Measurements from ENCODE around the gene SDK2. TPM values are rescaled to one million over a fixed set of nuclear protein-coding genes. Genes with fewer than 3 reads are reported as not detected.

The SDK2 gene
- total RNA-seq, 2 donors from 2014 or later, result 1.4 to 1.7 TPM

DNA sequence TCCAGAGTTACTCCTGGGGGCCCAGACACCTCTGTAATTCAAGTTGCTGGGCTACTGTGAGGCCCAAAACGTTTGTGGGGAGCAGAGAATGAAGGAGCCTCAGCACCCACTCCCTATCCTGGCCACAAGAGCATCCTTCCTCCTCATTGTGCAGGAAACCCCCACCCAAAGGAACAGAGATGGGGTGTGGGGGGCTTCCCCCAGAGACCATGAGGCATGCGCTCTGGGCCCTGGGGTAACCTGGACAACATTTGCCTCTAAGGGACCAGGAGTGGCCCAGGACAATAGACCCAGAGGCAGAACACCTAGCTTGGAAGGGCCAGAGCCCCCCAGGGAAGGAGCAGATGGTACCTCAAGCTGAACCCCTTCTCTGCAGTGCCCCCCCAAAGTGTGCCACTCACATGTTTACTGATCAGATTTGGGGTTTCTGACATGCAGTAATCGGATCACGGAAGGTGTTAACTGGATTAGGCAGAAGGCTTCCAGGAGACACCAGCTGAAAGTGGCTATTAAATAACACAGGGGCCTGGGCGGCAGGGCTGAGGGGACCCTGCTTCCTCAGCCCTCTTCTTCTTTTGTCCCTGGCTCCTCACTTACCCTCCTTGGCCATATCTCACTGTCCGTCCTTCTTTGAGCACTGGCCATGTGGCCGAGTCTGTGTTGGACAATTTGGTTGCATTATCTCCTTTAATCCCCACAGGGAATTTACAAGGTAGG is 50.8 kb downstream of the SDK2 start:
- no peak for DNase-seq (ENCODE audit: low spot score)
- intact Hi-C loops (cut with DNase I), result no loop called here

GRCh38 chr17:73592501-73592961 is 51.7 kb downstream of the SDK2 start:
- DNase-seq (ENCODE audit: low spot score), result no peak
- intact Hi-C loops (cut with DNase I), result no loop called here

DNA sequence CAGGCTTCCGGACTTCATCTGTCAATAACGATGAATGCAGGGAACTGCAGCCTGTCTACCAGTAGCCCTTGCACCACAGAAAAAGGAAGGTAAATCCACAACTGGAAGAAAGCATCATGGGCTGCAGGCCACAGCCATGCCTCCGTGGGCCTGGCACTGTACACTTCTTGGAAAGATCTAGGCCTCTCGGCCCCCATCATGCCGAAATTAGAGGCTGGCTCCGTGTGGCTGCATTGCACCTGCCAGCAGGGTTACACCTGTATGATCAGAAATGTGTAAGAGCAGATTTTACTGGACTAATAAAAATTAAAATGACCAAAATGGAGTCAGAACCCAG is 52.2 kb downstream of the SDK2 start:
- no peak for DNase-seq (ENCODE audit: low spot score)
- intact Hi-C loops (cut with DNase I), result no loop called here

- intact Hi-C loops (cut with DNase I), result no loop called here
- DNase-seq (ENCODE audit: low spot score), result no peak
These were observed 52.8 kb downstream of the SDK2 start for GRCh38 chr17:73591296-73592078.

DNA sequence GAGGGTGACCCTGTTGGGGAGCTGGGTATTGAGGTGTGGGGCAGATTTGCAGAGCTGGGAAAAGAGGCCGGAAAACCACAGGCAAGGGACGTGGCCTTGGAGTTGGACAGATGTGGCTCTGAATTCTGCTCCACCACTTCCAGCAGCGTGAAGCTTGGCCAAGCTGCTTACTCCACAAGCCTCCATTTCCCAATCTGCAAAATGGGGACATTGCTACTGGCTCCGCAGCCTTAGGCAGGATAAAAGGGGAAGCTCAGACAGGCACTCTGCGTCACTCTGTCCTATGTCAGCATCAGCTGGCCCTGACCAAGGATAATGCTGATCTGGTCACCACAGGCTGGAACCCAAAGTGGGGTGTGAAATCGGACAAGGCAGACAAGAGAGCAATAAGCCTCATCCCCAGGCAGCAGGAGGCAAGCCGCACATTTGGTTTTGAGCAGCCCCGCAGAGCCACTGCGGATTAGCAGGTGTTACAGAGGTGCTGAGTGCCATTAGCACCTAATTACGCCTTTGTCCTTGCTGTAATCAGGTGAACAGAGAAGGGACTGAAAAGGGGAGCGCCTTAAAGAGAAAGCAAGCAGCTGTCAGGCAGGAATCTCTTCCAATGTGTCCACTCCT is 54.8 kb downstream of the SDK2 start:
- DNase-seq (ENCODE audit: low spot score), result no peak
- intact Hi-C loops (cut with DNase I), result no loop called here

DNA sequence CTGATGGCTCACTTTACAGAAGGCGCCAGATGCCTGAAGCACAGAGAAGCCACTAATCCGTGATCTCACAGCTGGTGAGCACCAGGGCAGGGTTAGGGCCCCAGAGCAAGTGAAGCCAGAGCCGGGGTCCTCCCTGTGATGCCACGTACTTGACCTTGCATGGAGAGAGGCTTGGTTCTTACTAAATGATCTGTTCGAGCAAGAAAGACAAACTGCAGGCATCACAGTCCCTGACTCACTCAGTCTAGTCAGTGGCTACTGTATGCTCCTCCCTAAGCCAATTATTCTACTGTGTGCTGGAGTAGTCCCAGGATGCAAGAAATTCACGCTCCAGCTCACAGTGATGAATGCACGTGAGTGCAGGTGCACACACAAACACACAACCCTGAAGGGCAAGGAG is 55.4 kb downstream of the SDK2 start:
- no peak for DNase-seq (ENCODE audit: low spot score)
- intact Hi-C loops (cut with DNase I), result no loop called here

- DNase-seq (ENCODE audit: low spot score), result no peak
These were observed 55.9 kb downstream of the SDK2 start for GRCh38 chr17:73588301-73588846.

DNA sequence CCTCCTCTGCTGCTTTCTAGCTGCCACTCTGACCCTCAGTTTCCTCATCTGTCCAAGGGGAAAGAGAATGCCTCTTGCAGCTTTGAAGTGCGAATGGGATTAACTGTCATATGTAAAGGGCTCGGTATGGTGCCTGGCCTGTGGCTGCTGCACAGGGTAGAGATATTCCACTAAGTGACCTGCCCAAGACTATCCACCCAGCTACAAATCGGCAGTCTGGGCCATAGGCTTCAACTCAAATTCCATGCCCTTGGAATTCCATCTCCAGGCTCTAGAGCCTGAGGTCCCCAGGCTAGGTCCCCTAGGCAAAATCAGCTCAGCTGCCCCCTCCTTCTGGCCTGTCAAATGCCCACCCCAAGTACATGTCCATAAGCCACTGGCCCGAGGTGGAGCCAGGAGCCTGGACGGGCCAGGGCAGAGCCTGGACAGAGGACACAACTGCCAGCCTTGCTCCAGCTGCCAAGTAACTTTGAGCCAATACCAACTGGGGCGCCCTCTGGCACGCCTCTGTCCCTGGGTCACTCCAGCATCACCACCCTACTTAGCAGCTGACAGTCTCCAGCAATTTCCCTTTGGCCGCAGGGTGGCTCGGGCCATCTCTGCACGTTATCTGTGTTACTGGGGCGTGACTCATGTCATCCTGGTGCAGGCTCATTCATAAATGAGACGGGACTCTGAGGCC is 57.2 kb downstream of the SDK2 start:
- intact Hi-C loops (cut with DNase I), result no loop called here
- DNase-seq (ENCODE audit: low spot score), result no peak

More at GRCh38 chr17:73588301-73588846, 55.9 kb downstream of the SDK2 start:
- intact Hi-C loops (cut with DNase I), result no loop called here

GRCh38 chr17:73586275-73586832 is 57.9 kb downstream of the SDK2 start:
- intact Hi-C loops (cut with DNase I), result no loop called here
- no peak for DNase-seq (ENCODE audit: low spot score)

GRCh38 chr17:73585583-73585982 is 58.7 kb downstream of the SDK2 start:
- intact Hi-C loops (cut with DNase I), result no loop called here
- DNase-seq (ENCODE audit: low spot score), result no peak

DNA sequence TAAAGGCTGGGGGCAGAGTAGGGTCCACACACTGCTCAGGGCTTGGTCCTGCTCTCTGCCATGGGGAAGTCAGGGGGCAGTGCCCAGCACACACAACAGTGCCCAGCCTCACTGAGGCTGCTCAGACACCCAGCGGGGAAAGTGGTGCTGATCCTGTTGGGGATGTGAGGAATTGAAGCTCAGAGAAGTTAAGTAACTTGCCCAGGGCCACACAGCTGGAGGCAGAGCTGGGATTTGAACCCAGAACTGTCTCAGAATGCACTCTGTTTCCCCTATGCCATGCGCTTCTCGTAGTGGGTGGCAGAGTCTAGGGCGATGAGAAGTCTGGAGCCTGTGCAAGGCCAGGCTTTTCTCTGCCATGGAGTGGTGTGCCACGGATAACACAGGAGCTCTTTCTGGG is 59.3 kb downstream of the SDK2 start:
- intact Hi-C loops (cut with DNase I), result no loop called here
- DNase-seq (ENCODE audit: low spot score), result no peak

DNA sequence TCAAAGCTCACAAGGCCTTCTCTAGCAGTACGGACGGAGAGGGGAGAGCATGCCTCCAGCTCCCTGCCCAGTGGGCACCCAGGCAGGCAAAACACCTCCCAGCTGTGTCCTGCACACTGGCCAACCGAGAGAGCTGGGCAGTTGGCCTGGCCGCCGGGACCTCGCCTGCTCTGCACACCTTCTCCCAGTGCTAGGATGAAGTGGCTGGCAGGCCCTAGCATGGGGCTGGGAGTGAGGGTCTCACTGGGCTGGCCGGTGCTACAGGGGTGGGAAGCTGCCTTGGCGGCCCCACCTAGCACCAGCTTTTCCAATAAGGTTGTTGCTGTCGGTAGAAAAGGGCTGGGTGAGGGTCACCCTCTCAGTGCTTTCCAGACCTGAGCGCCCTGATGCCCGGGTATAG is 60.2 kb downstream of the SDK2 start:
- intact Hi-C loops (cut with DNase I), result no loop called here
- no peak for DNase-seq (ENCODE audit: low spot score)

GRCh38 chr17:73582821-73583220 is 61.4 kb downstream of the SDK2 start:
- no peak for DNase-seq (ENCODE audit: low spot score)
- intact Hi-C loops (cut with DNase I), result no loop called here

DNA sequence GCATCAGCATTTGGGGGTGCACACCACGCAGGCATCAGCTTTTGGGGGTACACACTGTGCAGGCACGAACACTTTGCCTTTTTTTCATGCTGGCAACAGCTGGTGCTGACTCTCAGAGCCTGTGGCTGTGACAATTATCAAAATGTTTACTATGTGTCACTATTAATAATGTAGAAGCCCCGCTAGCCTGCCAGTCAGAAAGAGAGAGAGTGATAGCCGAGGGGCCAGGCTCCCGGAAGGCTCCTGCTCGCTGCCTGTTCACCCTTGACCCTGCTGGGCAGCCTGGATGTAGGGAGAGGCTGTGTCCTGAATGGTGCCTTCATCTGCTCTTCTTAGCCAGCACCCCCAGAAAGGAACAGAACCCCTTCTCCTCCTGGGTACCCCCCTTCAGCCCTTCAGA is 61.9 kb downstream of the SDK2 start:
- DNase-seq (ENCODE audit: low spot score), result no peak
- intact Hi-C loops (cut with DNase I), result no loop called here

DNA sequence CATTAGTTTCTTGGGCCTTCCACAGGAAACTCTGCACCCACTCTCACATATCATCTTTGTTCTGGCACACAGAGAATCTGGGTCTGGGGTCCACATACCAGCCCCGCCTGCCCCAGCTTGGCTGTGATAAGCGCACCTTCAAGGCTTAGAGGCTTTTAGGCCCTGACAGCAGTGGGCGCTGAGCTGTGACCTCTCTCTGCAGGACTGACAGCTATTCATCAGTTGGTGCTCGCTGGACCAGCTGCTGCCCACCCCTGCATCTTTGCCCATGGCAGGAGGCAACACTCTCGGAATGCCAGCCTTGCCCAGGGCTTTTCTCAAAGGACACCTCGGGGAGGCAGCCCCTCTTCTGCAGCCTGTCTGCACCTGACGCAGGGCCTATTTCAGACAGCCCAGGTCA is 62.9 kb downstream of the SDK2 start:
- DNase-seq (ENCODE audit: low spot score), result no peak
- intact Hi-C loops (cut with DNase I), result no loop called here

- intact Hi-C loops (cut with DNase I), result no loop called here
- no peak for DNase-seq (ENCODE audit: low spot score)
These were observed 64.1 kb downstream of the SDK2 start for GRCh38 chr17:73580073-73580710.

- intact Hi-C loops (cut with DNase I), result no loop called here
These were observed 67.6 kb downstream of the SDK2 start for GRCh38 chr17:73576556-73577098.

GRCh38 chr17:73575470-73576221 is 68.6 kb downstream of the SDK2 start:
- intact Hi-C loops (cut with DNase I), result no loop called here
- no peak for DNase-seq (ENCODE audit: low spot score)

More at GRCh38 chr17:73576556-73577098, 67.6 kb downstream of the SDK2 start:
- DNase-seq (ENCODE audit: low spot score), result no peak

Measured in posterior vena cava (tissue), 2 donors.